Activated T-cell treated with anti-CD3 and anti-CD28 coated beads for 1 hour (primary cell): ENCODE results near the gene GRID1.

Source experiments
- DNase-seq: peaks from one replicate; pipeline ENCODE4 v3.0.0-alpha.2; 2020; ENCODE audit warnings: low read depth

GRID1 gene

DNA sequence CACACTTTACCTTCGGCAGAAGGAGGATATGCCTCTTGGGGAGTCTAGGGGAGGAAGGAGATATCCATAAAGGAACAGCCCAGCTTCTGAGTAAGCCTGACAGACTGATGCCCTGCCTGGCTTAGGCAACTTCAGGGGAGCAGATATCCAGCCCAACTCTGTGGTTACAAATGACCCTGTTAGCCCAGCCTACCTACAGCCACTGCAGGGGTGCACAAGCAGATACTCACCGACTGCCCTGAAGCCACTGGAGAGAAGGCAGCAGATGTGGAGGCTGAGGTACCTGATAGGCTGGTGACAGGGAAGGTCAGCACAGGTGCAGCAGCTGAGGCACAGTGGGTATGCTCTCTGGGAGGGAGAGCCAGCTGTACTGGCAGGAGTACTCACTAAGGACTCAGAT lies 770.2 kb downstream of the GRID1 start:
- DNase-seq = no peak

DNA sequence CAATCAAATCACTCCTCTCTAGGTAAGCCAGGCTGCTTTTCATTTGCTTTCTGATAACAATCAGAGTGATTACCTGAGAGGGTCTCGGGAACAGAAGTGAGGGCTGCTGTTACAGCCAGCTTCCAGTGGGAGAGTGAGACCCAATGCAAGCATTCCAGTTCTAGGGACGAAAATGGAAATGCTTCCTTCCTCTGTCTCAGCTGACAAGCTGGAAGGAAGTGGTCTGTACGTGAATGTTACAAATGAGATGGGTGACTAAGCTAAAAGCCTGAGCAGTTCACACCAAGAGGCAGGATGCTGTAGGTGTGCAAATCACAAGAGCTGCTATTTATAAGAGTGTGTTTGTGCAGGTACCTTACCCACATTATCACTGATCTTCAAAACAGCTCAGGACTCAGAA lies 772.4 kb downstream of the GRID1 start:
- no peak for DNase-seq

DNA sequence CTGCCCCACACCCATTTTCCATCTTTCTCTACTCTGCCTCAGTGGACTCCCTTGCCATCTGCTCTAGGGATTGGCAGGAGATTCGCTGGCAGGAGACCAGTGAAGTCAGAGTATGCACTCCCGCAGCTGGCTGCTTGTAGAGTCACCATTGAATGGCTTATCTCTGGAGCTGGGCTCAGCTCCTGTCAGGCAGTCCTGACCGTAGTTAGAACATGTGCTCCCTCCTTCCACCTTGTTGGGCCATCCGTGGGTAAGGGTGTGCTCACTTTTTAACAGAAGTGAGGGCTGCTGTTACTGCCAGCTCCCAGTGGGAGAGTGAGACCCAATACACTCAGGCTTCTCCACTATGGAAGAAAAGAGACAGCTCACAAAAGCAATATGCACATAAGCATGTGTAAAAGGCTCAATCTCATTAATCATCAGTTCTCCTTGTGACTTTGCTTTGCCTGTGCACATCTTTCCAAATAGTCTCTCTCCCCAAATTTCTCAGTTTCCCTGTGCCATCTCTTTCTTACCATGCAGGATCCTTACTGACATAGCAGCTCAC lies 773.3 kb downstream of the GRID1 start:
- DNase-seq = no peak

DNA sequence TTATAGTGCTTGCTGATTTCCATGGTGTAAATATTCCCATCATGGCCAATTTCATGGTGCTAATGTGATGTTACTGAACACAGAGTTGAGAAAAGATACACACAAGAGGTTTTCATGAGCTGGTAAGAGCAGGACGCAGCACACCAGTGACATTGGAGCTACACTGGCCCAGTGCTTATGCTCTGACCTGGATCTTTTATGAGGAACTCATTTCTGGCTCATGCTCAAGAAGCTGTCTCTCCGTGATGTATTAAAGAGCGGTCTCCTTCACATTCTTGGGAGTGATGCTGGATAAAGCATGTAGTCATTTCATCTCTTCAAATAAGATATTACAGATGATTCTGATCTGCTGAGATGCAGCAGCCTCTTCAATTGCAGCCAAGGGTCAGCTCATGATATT lies 785.2 kb downstream of the GRID1 start:
- DNase-seq = no peak

DNA sequence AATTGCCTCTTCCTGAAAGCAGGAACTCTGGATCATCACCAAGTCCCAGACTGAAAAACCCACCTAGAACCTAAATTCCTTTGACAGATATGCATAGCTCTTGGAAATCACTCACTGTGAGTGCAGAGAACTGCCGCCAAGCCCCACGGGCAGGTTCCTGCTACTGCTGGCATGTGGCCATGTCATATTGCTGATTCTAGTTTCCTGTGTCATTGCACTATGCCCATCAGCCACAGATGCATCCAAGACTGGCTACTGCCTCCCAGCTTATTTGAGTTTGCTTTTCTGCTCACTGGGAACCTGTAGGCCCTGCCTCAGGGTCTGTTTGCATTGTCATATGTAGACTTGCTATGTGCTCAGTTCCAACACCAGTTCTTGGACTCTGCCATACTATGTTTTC lies 786.0 kb downstream of the GRID1 start:
- no peak for DNase-seq

DNA sequence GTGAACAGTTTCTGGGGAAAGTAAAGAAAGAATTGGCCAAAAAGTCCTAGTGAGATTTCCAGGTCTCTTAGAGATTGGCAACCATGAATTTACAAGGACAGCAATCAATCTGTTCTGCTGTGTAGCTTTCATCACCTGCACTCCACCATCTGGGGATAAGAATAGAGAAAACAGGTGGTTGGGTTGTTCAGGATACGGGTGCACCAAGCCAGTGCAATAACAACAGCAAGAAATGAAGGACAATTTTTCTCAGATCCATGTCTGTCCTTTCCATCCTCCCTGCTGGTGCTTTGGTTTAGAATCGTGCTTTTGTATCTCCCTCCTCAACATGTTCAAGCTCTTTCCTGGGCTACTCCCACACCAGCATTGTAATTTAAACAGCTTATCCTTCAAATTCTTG lies 787.7 kb downstream of the GRID1 start:
- no peak for DNase-seq

DNA sequence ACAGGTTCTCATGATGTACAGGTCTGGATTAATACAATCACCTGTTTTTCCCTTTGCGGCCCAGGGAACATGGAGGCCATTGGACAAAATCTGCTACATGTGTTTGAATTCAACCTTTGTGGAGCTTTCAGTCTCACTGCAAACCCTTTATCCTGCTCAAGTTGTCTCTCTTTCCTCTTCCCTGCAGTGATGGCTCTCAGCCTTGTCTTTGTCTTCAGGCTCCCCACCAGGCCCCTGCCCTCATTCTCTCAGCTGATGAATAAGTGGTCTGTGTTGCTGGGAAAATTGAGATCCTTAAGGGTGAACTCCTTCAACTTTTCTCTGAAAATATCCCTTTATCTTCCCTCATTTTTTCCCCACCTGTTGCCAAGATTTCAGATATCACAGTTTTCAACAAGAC lies 791.2 kb downstream of the GRID1 start:
- no peak for DNase-seq

DNA sequence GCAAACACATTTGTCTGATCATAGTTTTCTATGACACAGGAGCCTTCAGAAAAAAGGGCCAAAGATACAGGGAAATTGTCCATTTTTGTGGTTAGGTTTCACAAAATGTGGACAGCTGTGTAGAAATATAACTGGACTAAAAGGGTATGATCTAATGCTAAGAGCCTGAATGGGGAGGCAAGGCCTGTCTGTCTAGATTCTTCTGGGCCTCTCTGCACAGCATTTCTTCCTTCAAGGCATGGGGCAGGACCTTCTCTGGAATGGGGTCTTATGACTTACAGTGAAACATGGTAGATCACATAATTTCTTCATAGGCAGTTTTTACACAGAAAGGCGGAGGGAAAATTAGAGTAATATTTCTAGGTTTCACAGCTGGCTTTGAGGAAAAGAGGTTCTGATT lies 795.7 kb downstream of the GRID1 start:
- DNase-seq = no peak

DNA sequence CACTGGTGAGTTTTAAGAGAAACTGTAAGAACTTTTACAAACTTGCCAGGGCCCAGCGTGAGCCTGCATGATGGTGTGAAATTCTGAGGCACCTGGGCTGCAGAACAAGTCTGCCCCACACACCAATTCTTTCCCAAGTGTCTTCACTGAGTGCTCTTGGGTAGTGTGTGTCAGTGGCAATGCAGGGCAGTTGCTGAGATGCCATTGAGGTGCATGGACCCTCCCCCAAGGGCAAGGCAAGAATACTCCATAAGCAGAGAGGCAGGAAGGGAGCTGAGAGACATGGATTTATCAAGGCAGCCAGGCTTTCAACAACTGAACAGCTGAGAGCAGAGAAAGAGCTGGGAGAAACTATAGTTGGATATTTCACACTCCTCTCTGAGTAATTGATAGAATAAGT lies 801.2 kb downstream of the GRID1 start:
- no peak for DNase-seq

DNA sequence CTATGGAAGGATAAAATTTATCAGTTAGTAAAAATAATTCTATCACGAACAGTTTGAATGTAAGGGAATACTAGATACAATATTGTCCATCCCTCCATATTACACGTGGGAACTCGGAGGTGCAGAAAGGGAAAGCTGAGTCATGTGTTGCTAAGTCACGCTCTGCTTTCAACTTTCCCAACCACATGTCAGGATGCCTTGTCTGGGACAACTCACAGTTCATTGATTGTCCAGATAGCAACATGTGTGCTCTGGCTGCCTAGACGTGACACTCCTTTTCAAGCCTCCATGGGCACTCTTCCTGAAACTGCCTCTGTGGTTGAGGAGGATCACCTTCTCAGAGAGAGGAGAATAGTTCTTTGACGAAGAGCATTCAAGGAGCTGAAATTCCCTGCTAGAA lies 808.1 kb downstream of the GRID1 start:
- DNase-seq = no peak

DNA sequence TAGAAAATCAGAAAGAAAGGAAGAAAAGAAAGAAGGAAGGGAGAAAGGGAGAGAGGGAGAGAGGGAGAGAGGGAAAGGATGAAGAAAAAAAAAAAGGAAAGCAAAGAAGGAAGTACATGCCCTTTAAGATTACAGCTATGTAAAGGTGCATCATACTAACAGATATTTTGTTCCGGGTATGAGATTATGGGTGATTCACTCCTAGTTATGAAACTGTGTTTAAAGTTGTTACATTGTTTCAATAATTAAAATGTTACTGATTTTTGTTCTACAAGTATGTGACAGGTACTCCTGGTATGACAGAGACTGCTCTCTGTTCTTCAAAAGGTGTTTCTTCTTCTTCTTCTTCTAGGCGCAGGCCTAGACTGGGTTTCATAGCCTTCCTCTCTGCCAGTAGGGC lies 808.9 kb downstream of the GRID1 start:
- no peak for DNase-seq

DNA sequence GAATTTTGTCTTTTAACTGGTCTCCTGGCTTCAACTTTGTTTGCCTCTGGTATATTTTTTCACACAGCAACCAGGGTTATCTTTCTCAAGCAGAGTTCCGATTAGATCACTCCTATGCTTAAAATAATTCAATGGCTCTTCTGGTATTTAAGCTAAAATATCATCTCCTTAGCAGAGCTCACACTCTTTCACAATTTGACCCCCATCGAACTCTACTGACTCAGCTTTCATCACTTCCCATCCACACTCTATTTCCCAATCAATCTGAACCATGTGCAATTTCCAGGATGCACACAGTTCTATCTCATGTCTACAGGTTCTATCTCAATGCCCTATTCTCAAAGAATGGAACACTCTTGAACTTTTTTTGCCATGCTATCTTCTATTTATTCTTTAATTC lies 809.5 kb downstream of the GRID1 start:
- no peak for DNase-seq
